K562 (cell line): ENCODE measurements around the gene SMG9. TPM values are rescaled to one million over a fixed set of nuclear protein-coding genes. Genes with fewer than 3 reads are reported as not detected.

Experiments used
- COPS2 ChIP-seq: fragments of 450-650 bp; conservative IDR thresholded peaks from 2 replicates; pipeline ENCODE4 v1.6.1; 2016; ENCODE audit warnings: mild to moderate bottlenecking, moderate library complexity
- FOSL1 ChIP-seq: fragments of 200-800 bp; sonication (Bioruptor generic); conservative IDR thresholded peaks from 2 replicates; pipeline ENCODE4 v1.6.1; 2016; ENCODE audit warnings: missing genetic modification characterization, missing compliant biosample characterization
- FOXM1 ChIP-seq, 2 experiments: fragments of 450-650 bp in 1 of 2; sonication (generic) in 1 of 2; formaldehyde crosslinking in 1 of 2; IDR thresholded peaks; 2 replicates each; pipeline versions ENCODE4 v1.6.1 to v1.9.0; 2017 to 2022; ENCODE audit warnings: low read depth in 2 of 2, mild to moderate bottlenecking in 2 of 2, missing genetic modification reagents in 1 of 2, moderate library complexity in 1 of 2
- HNRNPH1 ChIP-seq: fragments of 200-400 bp; formaldehyde crosslinking; optimal IDR thresholded peaks from 2 replicates; pipeline ENCODE3; 2017; ENCODE audit warnings: low read depth, mild to moderate bottlenecking, low read length, moderate library complexity
- KDM4B ChIP-seq, 2 experiments: fragments of 450-650 bp in 1 of 2; sonication (generic) in 1 of 2; IDR thresholded peaks; 2 replicates each; pipeline ENCODE4 v1.6.1; 2016 to 2017; ENCODE audit warnings: borderline replicate concordance in 2 of 2, antibody characterized with exemption in 1 of 2, low read depth in 1 of 2, mild to moderate bottlenecking in 1 of 2
- MAFK ChIP-seq: IDR thresholded peaks from 2 replicates; pipeline ENCODE4 v1.6.1; 2011; ENCODE audit warnings: low read length, improper control_type of control experiment
- MIER1 ChIP-seq: fragments of 450-650 bp; IDR thresholded peaks from 2 replicates; pipeline ENCODE4 v1.6.1; 2016; ENCODE audit warnings: antibody characterized with exemption, mild to moderate bottlenecking, low read depth
- NFE2 ChIP-seq: IDR thresholded peaks from 2 replicates; pipeline ENCODE4 v1.6.1; 2014; ENCODE audit warnings: antibody characterized with exemption, low read depth
- POLR2AphosphoS5 ChIP-seq: IDR thresholded peaks from 2 replicates; pipeline ENCODE4 v1.6.1; 2011; ENCODE audit warnings: mild to moderate bottlenecking, low read depth, low read length, moderate library complexity; ENCODE audit not compliant: control insufficient read depth, insufficient read depth
- SMARCA4 ChIP-seq: fragments of 450-650 bp; IDR thresholded peaks from 2 replicates; pipeline ENCODE4 v1.6.1; 2016
- SMARCE1 ChIP-seq: fragments of 450-650 bp; IDR thresholded peaks from 2 replicates; pipeline ENCODE4 v1.7.1; 2016; ENCODE audit warnings: mild to moderate bottlenecking
- TBP ChIP-seq: optimal IDR thresholded peaks from 2 replicates; pipeline ENCODE3; 2011; ENCODE audit warnings: low read depth, low read length, improper control_type of control experiment
- YY1 ChIP-seq, 3 experiments: IDR thresholded peaks; 2 replicates each; pipeline ENCODE4 v1.6.1; 2011; ENCODE audit warnings: low read length in 2 of 3, mild to moderate bottlenecking in 2 of 3, moderate library complexity in 2 of 3, borderline replicate concordance in 1 of 3, control low read depth in 1 of 3, low read depth in 1 of 3; ENCODE audit not compliant: insufficient read depth in 3 of 3, insufficient replicate concordance in 2 of 3, control insufficient read depth in 1 of 3, insufficient read length in 1 of 3; ENCODE audit errors: extremely low read depth in 1 of 3
- ZBED1 ChIP-seq: IDR thresholded peaks from 2 replicates; pipeline ENCODE4 v1.6.1; 2014
- ZNF133 ChIP-seq: fragments of 250-450 bp; sonication (Bioruptor Pico); IDR thresholded peaks from 2 replicates; pipeline ENCODE4 v1.4.0; 2020; ENCODE audit warnings: mild to moderate bottlenecking
- ZNF165 ChIP-seq: fragments of 250-450 bp; sonication (Bioruptor Pico); IDR thresholded peaks from 2 replicates; pipeline ENCODE4 v1.4.0; 2020; ENCODE audit warnings: borderline replicate concordance
- ZNF23 ChIP-seq: fragments of 250-450 bp; sonication (Bioruptor Pico); IDR thresholded peaks from 2 replicates; pipeline ENCODE4 v1.4.0; 2020; ENCODE audit warnings: mild to moderate bottlenecking
- ZNF239 ChIP-seq: fragments of 250-450 bp; sonication (Bioruptor Pico); IDR thresholded peaks from 2 replicates; pipeline ENCODE4 v1.4.0; 2020; ENCODE audit warnings: mild to moderate bottlenecking
- ZNF561 ChIP-seq: fragments of 450-650 bp; formaldehyde crosslinking; conservative IDR thresholded peaks from 2 replicates; pipeline ENCODE4 v1.4.0; 2020; ENCODE audit warnings: mild to moderate bottlenecking, moderate library complexity
- ZNF583 ChIP-seq: fragments of 250-450 bp; sonication (Bioruptor Pico); IDR thresholded peaks from 2 replicates; pipeline ENCODE4 v1.4.0; 2020
- ZNF589 ChIP-seq: fragments of 200-800 bp; sonication (Bioruptor generic); IDR thresholded peaks from 2 replicates; pipeline ENCODE4 v1.6.1; 2016; ENCODE audit warnings: low read depth, missing genetic modification characterization, missing compliant biosample characterization
- ZSCAN32 ChIP-seq: fragments of 450-650 bp; formaldehyde crosslinking; IDR thresholded peaks from 2 replicates; pipeline ENCODE4 v1.4.0; 2020; ENCODE audit warnings: mild to moderate bottlenecking, moderate library complexity
- polyA plus RNA-seq, 8 experiments: library from polyadenylated mRNA; depleted of rRNA in 4 of 8; stranded (reverse) in 5 of 8; unstranded in 3 of 8; fragments of >200 nt; fragmentation: Nextera tagmentation in 2 of 8; fragmentation: Illumina TruSeq in 1 of 8; extraction: Ambion mirVana in 2 of 8; extraction: Trizol in 1 of 8; gene quantifications; 2 replicates each; pipeline versions ENCODE4 v1.2.1 to v1.2.3, GENCODE V29; 2011 to 2014; ENCODE audit warnings: inconsistent platforms in 1 of 8, missing spikeins in 1 of 8
- total RNA-seq, 7 experiments: library from RNA; depleted of rRNA in 6 of 7; stranded (reverse); fragments of >200 nt in 6 of 7; fragmentation: Illumina TruSeq in 2 of 7; extraction: Trizol in 2 of 7; gene quantifications; 2 replicates each; pipeline versions ENCODE4 v1.2.1 to v1.2.3, GENCODE V29; 2011 to 2021; ENCODE audit warnings: low replicate concordance in 1 of 7
- TF ChIP-seq, protein P1 (sequence below), 2 experiments: fragments of 450-650 bp in 1 of 2; sonication (generic) in 1 of 2; formaldehyde crosslinking; conservative IDR thresholded peaks; 2 replicates each; pipeline versions ENCODE4 v1.4.0 to v1.8.1; 2020 to 2022; ENCODE audit warnings: mild to moderate bottlenecking in 1 of 2, missing genetic modification reagents in 1 of 2
- TF ChIP-seq, protein P2 (sequence below): IDR thresholded peaks from 2 replicates; pipeline ENCODE4 v1.6.1; 2011; ENCODE audit warnings: borderline replicate concordance, low read depth, mild to moderate bottlenecking, moderate library complexity, low read length; ENCODE audit not compliant: insufficient read depth, poor library complexity, severe bottlenecking
- TF ChIP-seq, protein P3 (sequence below): fragments of 450-650 bp; IDR thresholded peaks from 2 replicates; pipeline ENCODE4 v1.6.1; 2016; ENCODE audit warnings: low read depth, mild to moderate bottlenecking, moderate library complexity

Gene SMG9
- total and polyA plus RNA-seq, 9 of the 15 experiments (the other 6 are each of a cell fraction or from before 2014, with no cell fraction given): 1.7 to 79.7 (median 40.2) TPM

DNA sequence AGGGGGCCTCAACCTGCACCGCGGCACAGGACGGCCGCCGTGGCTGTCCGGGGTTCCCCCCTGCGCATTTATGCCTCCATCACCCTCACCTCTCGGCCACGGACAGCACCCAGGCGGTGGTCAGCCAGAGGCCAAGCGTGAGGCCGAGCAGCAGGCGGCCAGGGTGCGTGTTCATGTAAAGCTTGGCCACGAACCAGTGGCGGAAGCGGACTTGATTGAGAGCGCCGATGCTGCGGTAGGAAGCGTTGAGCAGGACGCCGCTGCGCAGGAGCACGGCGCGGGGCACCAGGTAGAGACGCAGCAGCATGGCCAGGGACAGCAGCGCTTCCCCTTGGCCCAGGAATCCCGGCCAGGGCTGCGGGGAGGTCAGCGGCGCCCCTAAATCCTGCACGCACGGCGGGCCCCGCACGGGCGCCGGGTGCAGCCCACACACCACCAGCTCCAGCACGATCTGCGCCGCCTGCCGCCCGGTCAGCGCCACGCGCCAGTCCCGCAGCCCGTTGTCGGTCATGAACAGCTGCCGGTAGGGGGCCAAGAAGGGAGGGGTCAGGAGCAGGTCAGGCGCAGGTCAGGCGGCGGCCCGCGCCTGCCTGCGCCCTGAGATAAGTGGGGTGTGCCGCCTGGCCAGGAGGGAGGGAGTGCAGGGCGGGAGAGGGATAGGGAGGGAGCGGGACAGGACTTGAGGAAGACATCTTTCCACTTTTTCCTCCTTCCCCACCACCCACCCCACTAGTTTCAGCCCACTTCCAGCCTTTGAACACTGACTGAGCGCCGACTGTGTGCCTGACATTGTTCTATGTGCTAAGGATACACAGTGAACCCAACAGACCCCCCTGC is 19.6 kb upstream of the SMG9 start (continued):
- TF ChIP-seq FOXM1 (IDR thresholded peaks at IDR 0.05; ENCODE audit: low read depth) (peak; percentile 81), FOXM1 (CRISPR knock-in tag; IDR thresholded peaks at IDR 0.05; ENCODE audit: low read depth) (0 out of 2 replicates have a peak, but pooled peaks have one; percentile 16), ZNF239 (CRISPR knock-in tag) (no peak), YY1 (IDR thresholded peaks at IDR 0.05; ENCODE audit: borderline replicate concordance in 1 of 3, control insufficient read depth in 1 of 3, extremely low read depth in 1 of 3, insufficient read depth in 3 of 3, insufficient read length in 1 of 3, insufficient replicate concordance in 2 of 3, low read depth in 1 of 3, low read length in 2 of 3) (peak in 2 of 3 experiments; percentile 71 to 73), SMARCE1 (peak; percentile 91), FOSL1 (tag) (peak; percentile 85), MAFK (no peak), TBP (peak; percentile 75), SMARCA4 (peak; percentile 90), ZBED1 (0 out of 2 replicates have a peak, but pooled peaks have one; percentile 64), COPS2 (no peak), ZSCAN32 (CRISPR knock-in tag) (peak; percentile 23; the same call in 1 of the 2 replicates), KDM4B (IDR thresholded peaks at IDR 0.05; ENCODE audit: borderline replicate concordance in 2 of 2, low read depth in 1 of 2) (peak in 1 of 2 experiments; percentile 82; a peak in 2 of 4 replicates), ZNF561 (CRISPR knock-in tag) (no peak), ZNF165 (no peak), ZNF133 (CRISPR knock-in tag) (no peak), MIER1 (no peak), HNRNPH1 (no peak), NFE2 (peak; percentile 39; the same call in 1 of the 2 replicates), POLR2AphosphoS5 (peak; percentile 98), ZNF23 (CRISPR knock-in tag) (no peak), ZNF583 (peak; percentile 65), ZNF589 (CRISPR knock-in tag) (peak; percentile 90)
- TF ChIP-seq, protein P1, sequence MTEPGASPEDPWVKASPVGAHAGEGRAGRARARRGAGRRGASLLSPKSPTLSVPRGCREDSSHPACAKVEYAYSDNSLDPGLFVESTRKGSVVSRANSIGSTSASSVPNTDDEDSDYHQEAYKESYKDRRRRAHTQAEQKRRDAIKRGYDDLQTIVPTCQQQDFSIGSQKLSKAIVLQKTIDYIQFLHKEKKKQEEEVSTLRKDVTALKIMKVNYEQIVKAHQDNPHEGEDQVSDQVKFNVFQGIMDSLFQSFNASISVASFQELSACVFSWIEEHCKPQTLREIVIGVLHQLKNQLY (CRISPR knock-in tag; conservative IDR thresholded peaks at IDR 0.05): no peak
- TF ChIP-seq, protein P2, sequence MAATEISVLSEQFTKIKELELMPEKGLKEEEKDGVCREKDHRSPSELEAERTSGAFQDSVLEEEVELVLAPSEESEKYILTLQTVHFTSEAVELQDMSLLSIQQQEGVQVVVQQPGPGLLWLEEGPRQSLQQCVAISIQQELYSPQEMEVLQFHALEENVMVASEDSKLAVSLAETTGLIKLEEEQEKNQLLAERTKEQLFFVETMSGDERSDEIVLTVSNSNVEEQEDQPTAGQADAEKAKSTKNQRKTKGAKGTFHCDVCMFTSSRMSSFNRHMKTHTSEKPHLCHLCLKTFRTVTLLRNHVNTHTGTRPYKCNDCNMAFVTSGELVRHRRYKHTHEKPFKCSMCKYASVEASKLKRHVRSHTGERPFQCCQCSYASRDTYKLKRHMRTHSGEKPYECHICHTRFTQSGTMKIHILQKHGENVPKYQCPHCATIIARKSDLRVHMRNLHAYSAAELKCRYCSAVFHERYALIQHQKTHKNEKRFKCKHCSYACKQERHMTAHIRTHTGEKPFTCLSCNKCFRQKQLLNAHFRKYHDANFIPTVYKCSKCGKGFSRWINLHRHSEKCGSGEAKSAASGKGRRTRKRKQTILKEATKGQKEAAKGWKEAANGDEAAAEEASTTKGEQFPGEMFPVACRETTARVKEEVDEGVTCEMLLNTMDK: peak; percentile 98
- TF ChIP-seq, protein P3, sequence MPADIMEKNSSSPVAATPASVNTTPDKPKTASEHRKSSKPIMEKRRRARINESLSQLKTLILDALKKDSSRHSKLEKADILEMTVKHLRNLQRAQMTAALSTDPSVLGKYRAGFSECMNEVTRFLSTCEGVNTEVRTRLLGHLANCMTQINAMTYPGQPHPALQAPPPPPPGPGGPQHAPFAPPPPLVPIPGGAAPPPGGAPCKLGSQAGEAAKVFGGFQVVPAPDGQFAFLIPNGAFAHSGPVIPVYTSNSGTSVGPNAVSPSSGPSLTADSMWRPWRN: peak; percentile 100
